ENCODE data around the gene TCAIM. TPM values are rescaled to one million over a fixed set of nuclear protein-coding genes. Genes with fewer than 3 reads are reported as not detected.

Gene TCAIM
- total RNA-seq, 4 donors from 2014 or later: 15.6 to 25.0 (median 22.6) TPM

GRCh38 chr3:44451441-44451840, 112.9 kb downstream of the TCAIM start:
- 81 to 97% methylated on average over 2 to 3 of the region's 3 CpGs for WGBS, 2 donors
- intact Hi-C loops (cut with DNase I): no loop called here
- TF ChIP-seq CTCF (IDR thresholded peaks at IDR 0.05): no peak
- no peak for TF ChIP-seq POLR2A (IDR thresholded peaks at IDR 0.05)
- no peaks in the 10 kb centered on the region for H3K27me3 ChIP-seq
- H3K9me3 ChIP-seq: peaks cover 0 to 21% (median 0%) of the 10 kb centered on the region in 3 donors
- H3K36me3 ChIP-seq: peaks cover 19 to 99% (median 49%) of the 10 kb centered on the region in 3 donors
- H3K27ac ChIP-seq: no peak overlapping the region
- H3K4me1 ChIP-seq: no peaks in the 10 kb centered on the region
- DNase-seq: no peak
- no peak overlapping the region for H3K4me3 ChIP-seq

GRCh38 chr3:44454258-44454657, 115.7 kb downstream of the TCAIM start:
- TF ChIP-seq POLR2A (IDR thresholded peaks at IDR 0.05) (no peak), CTCF (IDR thresholded peaks at IDR 0.05) (no peak)

GRCh38 chr3:44455318-44455717, 116.8 kb downstream of the TCAIM start:
- Histone ChIP-seq H3K9me3 (peaks cover 0 to 9% (median 1%) of the 10 kb centered on the region in 3 donors), H3K4me1 (no peaks in the 10 kb centered on the region), H3K4me3 (no peak overlapping the region), H3K27ac (no peak overlapping the region), H3K36me3 (peaks cover 8 to 96% (median 26%) of the 10 kb centered on the region in 3 donors), H3K27me3 (no peaks in the 10 kb centered on the region)
- 67 to 97% methylated on average over 1 to 6 of the region's 10 CpGs for WGBS, 2 donors
- TF ChIP-seq CTCF (IDR thresholded peaks at IDR 0.05): no peak
- no peak for TF ChIP-seq POLR2A (IDR thresholded peaks at IDR 0.05)
- no peak for DNase-seq
- intact Hi-C loops (cut with DNase I): no loop called here

More at GRCh38 chr3:44454258-44454657, 115.7 kb downstream of the TCAIM start:
- DNase-seq: no peak
- intact Hi-C loops (cut with DNase I): no loop called here
- Histone ChIP-seq H3K27ac (no peak overlapping the region), H3K36me3 (peaks cover 16 to 97% (median 36%) of the 10 kb centered on the region in 3 donors), H3K4me3 (no peak overlapping the region), H3K4me1 (no peaks in the 10 kb centered on the region), H3K27me3 (no peaks in the 10 kb centered on the region), H3K9me3 (no peaks in the 10 kb centered on the region)
- WGBS, 2 donors: 83 to 100% methylated on average over 1 to 3 of the region's 4 CpGs

Other genes with a start within 250 kb of the TCAIM start
- not detected for gene TOPAZ1, start 96.9 kb upstream of the TCAIM start, total RNA-seq
- gene ZNF445, start 138.9 kb downstream of the TCAIM start, total RNA-seq: 1 to 10 TPM; 3.2 to 6.9 (median 4.6) TPM
- gene ZKSCAN7, start 216.4 kb downstream of the TCAIM start, total RNA-seq: 1 to 10 TPM in 1 of 4 donors, under 1 TPM in 3; 0.61 to 2.9 (median 0.90) TPM
- 1 to 10 TPM in 1 of 4 donors, under 1 TPM in 3; 0.04 to 2.5 (median 0.34) TPM for gene ZNF660, start 246.2 kb downstream of the TCAIM start, total RNA-seq